ENCODE measurements around the gene TTC39C.
A peak's percentile ranks its signal among the peaks of the same experiment; 100 is the strongest.
"Not testable (repeated sequence)": the region's sequence is repeated elsewhere in the genome, so short reads cannot be mapped to it uniquely, and the experiment has no call there.

The TTC39C gene

GRCh38 chr18:24055009-24055804, 40.7 kb downstream of the TTC39C start:
- no peak for DNase-seq

GRCh38 chr18:24055878-24056277, 41.3 kb downstream of the TTC39C start:
- DNase-seq: no peak

- no peak for DNase-seq
Measured at GRCh38 chr18:24056506-24056905, 42.0 kb downstream of the TTC39C start.

- DNase-seq: no peak
Measured at GRCh38 chr18:24057804-24058203, 43.2 kb downstream of the TTC39C start.

- not testable (repeated sequence) for DNase-seq
Measured at GRCh38 chr18:24059385-24059784, 44.8 kb downstream of the TTC39C start.

- no peak for DNase-seq
Measured at GRCh38 chr18:24060644-24061043, 46.1 kb downstream of the TTC39C start.

- no peak for DNase-seq
Measured at GRCh38 chr18:24063121-24063731, 48.7 kb downstream of the TTC39C start.

GRCh38 chr18:24064391-24065100, 50.0 kb downstream of the TTC39C start:
- no peak for DNase-seq

GRCh38 chr18:24065906-24066305, 51.4 kb downstream of the TTC39C start:
- DNase-seq: no peak

- no peak for DNase-seq
Measured at GRCh38 chr18:24068945-24069693, 54.6 kb downstream of the TTC39C start.

- DNase-seq: no peak
Measured at GRCh38 chr18:24071029-24071428, 56.5 kb downstream of the TTC39C start.

- no peak for DNase-seq
Measured at GRCh38 chr18:24071779-24072178, 57.2 kb downstream of the TTC39C start.

- DNase-seq: no peak
Measured at GRCh38 chr18:24072743-24073142, 58.2 kb downstream of the TTC39C start.

- no peak for DNase-seq
Measured at GRCh38 chr18:24073791-24074190, 59.2 kb downstream of the TTC39C start.

- not testable (repeated sequence) for DNase-seq
Measured at GRCh38 chr18:24074757-24075156, 60.2 kb downstream of the TTC39C start.

GRCh38 chr18:24075767-24076597, 61.4 kb downstream of the TTC39C start:
- peak; percentile 66 for DNase-seq

GRCh38 chr18:24076950-24077349, 62.4 kb downstream of the TTC39C start:
- no peak for DNase-seq

- DNase-seq: no peak
Measured at GRCh38 chr18:24078391-24078790, 63.8 kb downstream of the TTC39C start.

GRCh38 chr18:24080861-24081260, 66.3 kb downstream of the TTC39C start:
- peak; percentile 12 for DNase-seq

- DNase-seq: no peak
Measured at GRCh38 chr18:24083550-24083949, 69.0 kb downstream of the TTC39C start.

GRCh38 chr18:24086082-24086481, 71.5 kb downstream of the TTC39C start:
- no peak for DNase-seq

GRCh38 chr18:24089076-24089475, 74.5 kb downstream of the TTC39C start:
- no peak for DNase-seq

Data from activated gamma-delta T cell treated with Interleukin-2 at 50 U/mL for 16 hours (primary cell).